Measurements from ENCODE around the gene MOK. TPM values are rescaled to one million over a fixed set of nuclear protein-coding genes. Genes with fewer than 3 reads are reported as not detected.

Gene MOK
- polyA plus RNA-seq, 1 donor: 37.2 TPM

DNA sequence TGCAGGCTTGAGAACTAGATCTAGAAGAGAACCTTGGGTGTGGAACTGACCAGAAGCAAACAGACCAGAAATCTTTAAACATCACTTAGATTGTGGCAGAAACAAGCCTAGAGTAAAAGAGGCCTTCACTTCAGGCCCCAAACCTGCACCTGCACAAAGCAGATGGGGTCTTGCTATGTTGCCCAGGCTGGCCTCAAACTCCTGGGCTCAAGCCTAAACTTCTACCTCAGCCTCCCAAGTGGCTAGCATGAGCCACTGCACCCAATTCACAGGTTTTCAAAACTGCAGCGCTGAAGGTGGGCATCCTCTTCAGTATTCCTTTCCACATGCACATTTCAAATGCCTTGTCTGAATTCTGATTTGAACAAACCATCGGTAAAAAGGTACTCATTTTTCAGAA, 19.9 kb downstream of the MOK start:
- DNase-seq: no peak

DNA sequence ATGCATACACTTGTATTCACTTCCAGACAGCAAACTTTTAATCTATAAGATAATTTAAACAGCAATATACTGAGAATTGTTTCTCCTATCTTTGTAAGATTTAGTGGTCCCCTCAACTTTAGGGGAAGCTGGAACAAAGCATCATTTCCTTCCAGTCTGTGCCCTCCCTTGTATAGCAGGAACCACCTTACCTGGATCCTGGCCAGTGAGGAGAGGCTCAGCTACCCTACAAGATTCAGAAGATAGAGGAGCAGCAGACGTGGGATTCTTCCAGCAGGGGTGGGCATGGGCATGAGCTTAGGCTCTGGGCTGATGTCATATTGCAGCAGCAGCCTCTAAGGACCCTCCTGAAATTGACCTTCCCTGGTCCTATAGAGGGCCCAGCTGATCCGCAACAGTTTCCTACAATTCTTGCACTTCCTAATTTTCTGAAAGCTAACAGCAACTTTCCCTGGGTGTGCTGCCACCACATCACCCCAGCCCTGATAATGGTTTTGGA, 21.3 kb downstream of the MOK start:
- no peak for DNase-seq

- DNase-seq: no peak
Observed at GRCh38 chr14:102282751-102283465, 22.1 kb downstream of the MOK start.

DNA sequence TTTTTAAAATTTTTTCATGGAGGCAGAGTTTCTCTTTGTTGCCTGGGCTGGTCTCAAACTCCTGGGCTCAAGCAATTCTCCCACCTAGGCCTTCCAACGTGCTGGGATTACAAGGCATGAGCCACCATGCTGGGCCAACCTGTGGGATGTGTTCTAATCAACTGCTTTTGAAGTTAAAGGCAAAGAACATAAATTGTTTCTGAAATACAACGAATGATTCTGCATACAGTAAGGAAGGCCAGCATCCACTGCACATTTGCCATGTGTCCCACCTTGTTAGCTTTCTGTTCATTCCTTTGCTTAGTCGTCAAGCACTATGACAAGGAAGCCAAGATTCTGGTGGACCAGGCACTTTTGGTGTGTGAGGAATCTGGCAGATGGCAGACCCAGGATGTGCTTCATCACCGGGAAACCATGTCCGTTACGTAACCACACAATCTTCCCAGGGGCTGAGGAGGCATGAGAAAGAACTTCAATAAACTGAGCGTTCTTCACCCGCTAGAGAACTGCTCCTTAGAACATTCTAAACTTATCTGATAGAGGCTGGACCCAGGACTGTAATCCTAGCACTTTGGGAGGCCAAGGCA, 24.5 kb downstream of the MOK start:
- no peak for DNase-seq

- DNase-seq: no peak
Observed at GRCh38 chr14:102279688-102280348, 25.1 kb downstream of the MOK start.

DNA sequence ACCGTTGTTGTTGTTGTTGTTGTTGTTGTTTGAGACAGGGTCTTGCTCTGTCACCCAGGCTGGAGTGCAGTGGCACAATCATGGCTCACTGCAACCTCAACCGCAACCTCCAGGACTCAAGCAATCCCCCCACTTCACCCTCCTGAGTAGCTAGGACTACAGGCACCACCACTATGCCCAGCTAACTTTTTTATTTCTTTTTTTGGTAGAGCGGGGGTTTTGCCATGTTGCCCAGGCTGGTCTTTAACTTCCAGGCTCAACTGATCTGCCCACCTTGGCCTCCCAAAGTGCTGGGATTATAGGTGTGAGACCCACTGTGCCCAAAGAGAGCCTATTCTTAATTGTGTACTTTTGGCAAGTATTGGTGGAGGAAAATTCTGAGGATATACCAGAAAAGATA, 25.7 kb downstream of the MOK start:
- DNase-seq: no peak

- DNase-seq: no peak
Observed at GRCh38 chr14:102278631-102278935, 26.4 kb downstream of the MOK start.

DNA sequence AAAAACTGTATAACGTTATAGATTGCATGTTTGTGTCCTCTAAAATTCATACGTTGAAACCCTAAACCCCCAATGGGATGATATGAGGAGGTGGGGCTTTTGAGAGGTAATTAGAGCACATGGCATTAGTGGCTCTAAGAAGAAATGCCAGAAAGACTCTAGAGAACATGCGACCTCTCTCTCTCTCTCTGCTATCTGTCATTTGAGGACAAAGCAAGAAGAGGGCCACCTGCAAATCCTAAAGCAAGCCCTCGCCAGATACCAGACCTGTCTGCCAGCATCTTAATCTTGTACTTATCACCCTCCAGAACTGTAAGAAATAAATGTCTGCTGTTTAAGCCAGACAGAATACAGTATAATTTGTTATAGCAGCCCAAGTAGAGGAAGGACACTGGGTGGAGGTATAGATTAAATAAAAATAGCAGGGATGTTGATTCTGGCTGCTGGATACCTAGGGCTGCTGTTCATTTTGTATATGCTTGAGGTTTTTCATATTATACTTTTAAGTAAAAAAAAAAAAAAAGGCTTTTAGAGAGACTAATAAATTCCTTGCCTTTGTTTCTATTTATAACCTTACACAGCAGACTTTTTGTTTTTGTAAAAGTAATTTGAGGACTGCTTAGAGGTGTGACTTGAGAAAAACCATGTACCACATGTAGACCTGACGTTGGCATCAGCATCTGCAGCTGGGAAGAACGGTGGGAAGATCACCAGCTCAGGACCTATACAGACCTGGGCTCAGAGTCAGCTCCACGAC, 26.9 kb downstream of the MOK start:
- DNase-seq: no peak

- DNase-seq: no peak
Observed at GRCh38 chr14:102275866-102276265, 29.1 kb downstream of the MOK start.

DNA sequence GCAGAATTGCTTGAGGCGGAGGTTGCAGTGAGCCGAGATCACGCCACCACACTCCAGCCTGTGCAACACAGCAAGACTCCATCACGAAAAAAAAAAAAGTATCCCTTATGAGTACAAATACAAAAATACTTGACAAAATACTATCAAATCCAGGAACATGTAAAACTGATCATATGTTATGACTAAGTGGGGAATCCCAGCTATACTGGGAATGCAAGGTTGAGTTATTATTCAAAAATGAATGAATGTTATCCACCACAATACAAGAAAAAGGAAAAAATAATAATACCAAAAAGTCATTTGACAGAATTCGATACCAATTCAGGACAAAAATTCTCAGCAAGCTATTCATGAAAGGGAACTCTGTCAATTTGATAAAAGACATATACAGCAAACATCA, 32.6 kb downstream of the MOK start:
- DNase-seq: no peak

DNA sequence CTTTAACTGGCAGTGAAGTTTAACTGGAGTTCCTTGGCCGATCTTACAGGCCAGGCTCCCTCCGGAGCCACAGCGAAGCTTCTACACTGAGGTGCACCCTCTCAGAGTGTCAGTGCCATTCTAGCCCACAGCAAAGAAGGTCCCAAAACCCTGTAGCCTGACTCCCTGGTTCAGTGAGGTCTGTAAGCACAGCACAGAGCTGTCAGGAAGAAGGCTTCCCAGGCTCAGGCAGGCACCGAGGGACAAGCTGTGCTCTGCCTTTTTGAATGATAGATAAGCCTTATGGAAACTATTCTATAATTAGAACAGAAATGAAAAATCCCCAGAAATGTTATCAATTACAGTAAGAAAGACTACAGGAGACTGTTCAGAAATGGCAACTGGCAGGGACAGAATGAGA, 40.2 kb downstream of the MOK start:
- DNase-seq: no peak

- no peak for DNase-seq
Observed at GRCh38 chr14:102264355-102264754, 40.6 kb downstream of the MOK start.

GRCh38 chr14:102262929-102263462, 42.0 kb downstream of the MOK start:
- DNase-seq: no peak

DNA sequence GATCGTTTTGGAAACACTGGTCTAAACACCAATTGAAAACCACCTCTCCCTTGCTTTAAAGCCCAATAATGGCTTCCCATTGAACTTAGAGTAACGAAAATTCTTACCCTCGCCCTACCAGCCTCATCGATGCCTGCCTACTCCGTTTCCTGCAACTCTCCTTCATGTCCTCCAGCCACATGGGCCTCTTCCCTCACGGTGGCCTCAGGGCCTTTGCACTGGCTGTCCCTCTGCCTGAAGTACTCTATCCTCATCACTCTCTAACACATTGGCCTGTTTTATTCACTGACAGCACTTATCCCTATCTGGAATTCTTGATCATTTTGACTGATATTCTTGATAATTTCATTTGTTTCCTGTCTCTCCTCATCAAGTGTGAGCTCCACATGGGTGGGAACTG, 46.8 kb downstream of the MOK start:
- DNase-seq: no peak

GRCh38 chr14:102256716-102257115, 48.2 kb downstream of the MOK start:
- DNase-seq: no peak

- DNase-seq: no peak
Observed at GRCh38 chr14:102255401-102256190, 49.4 kb downstream of the MOK start.

DNA sequence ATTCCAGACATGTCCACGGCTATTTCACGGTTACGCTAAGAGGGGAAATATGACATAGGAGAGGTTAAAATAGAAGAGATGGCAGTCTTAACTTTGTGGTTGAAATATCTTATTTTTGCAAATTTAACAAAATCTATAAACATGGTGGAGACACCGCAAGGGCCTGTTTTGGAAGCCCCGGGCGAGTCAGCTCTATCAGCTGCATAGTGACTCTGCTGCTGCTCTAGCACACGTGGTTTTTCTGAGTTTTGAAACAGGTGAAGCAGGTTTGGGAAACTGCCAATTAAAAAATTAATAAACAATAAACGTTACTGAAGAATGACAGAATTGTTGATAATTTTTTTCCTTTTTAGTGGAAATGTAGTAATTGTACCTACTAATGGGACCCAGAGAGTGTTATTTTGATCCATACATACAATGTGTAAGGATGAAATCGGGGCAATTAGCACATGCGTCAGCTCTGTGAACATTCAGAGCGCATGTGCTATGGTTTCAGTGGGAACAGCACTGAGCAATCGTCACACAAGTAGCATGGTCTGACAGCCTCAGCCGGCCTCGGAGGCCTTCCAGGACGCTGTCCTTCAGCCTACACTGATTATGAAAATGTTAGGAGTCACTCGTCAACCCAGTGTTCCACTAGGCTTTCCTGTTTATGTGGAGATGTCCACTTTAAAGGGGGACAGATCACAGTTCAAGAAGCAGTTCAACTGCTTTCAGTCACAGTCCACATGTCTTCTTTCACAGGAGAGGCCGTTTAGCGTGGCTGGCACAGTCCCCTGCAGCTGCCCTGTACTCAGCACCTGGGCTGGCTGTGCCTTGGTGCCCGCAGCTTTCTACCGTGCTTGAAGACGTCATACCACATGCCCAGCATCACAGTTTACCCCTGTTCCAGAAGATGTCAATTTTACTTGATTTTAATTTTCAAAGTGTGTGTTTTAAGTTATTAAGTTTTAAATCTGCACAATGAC, 51.8 kb downstream of the MOK start:
- DNase-seq: no peak

- DNase-seq: no peak
Observed at GRCh38 chr14:102251161-102251560, 53.8 kb downstream of the MOK start.

- DNase-seq: no peak
Observed at GRCh38 chr14:102250636-102251035, 54.3 kb downstream of the MOK start.

DNA sequence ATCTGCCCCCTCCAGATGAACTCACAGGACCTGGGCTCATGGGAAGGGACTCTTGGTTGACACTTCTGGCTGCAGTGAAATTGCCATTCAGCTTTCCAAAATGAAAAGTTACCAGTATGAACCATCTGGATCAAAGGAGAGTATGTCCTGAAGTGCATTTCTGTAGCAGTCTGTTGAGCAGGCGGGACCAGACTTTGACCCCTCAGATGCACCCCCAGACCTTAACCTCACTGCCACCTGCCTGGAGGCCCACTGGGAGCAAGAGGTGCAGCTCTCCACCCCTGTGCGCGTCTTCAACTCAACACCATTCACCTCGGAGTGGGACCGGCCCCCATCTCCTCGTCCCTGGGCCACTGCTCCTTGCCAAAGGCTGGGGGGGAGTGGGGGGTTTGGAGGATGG, 55.0 kb downstream of the MOK start:
- no peak for DNase-seq

DNA sequence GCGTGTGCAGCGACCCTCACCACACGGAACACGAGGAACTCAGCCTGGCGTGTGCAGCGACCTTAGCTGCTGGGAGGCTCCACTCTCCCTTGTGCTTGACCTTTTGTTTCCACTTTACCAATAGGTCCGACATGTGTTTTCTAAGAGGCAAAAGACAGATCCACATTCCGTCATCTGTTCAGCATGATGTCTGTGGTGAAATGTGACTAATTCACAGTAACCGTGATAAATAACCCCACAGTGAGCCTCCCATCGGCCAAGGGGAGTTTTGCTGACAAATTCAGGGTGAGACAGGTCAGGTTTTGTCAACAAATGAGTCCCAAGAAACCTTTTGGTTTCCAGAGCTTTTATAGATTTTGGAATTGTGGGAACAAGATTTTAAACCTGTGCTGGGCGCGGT, 55.9 kb downstream of the MOK start:
- no peak for DNase-seq
